ENCODE measurements around the gene DNTT.

Gene DNTT

DNA sequence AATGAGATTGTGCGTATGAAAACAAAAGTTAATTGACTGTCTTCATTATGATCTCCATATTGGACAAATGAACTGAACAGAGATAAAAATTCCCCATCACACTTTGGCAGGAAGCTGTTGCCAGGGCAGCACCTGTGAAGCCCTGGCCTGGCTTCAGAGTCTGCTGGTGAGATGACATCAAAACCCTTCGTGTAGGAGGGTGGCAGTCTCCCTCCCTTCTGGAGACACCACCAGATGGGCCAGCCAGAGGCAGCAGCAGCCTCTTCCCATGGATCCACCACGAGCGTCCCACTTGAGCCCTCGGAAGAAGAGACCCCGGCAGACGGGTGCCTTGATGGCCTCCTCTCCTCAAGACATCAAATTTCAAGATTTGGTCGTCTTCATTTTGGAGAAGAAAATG, at the start of gene DNTT:
Gene DNTT (plus strand): TSS at position 205 of the 400 bp plus-strand sequence. CDS start 64 bp downstream, at position 269.
- no peaks in the 10 kb centered on the region for H3K36me3 ChIP-seq (ENCODE audit: insufficient read depth, low read length)
- H3K27me3 ChIP-seq (ENCODE audit: control insufficient read depth in 1 of 2, insufficient read depth in 2 of 2, low read length in 2 of 2): no peaks in the 10 kb centered on the region
- no peaks in the 10 kb centered on the region for H3K9me3 ChIP-seq (ENCODE audit: low read length)
- H3K27ac ChIP-seq (ENCODE audit: low read depth, low read length): no peak within 1 kb of the TSS
- H3K4me1 ChIP-seq (ENCODE audit: insufficient read depth, low read length): peaks cover 12% of the 10 kb centered on the region
- H3K4me3 ChIP-seq (ENCODE audit: low read depth in 1 of 2, low read length in 2 of 2): no peak within 1 kb of the TSS
- H3K9ac ChIP-seq (ENCODE audit: low read length): no peak within 1 kb of the TSS

DNA sequence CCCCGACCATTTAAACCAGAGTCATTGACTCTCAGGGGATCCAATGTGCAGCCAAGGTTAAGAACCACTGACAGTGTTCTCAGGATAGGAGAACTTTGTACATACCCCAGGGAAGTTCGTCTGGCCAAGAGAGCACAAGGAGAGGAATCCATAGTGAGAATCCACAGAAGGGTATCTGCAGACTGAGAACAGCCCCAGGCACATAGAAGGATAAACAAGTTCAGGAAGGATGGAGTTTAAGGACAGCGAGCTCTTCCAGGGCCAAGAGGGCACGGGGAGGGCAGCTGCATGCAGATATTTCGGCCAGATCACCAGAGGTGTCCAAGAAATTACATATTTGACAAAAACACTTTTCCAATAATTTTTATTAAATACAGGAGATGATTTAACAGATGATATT, 49.3 kb upstream of the DNTT start:
- H3K27ac ChIP-seq (ENCODE audit: low read depth, low read length): no peak overlapping the region
- no peak overlapping the region for H3K4me3 ChIP-seq (ENCODE audit: low read depth in 1 of 2, low read length in 2 of 2)
- no peaks in the 10 kb centered on the region for H3K4me1 ChIP-seq (ENCODE audit: insufficient read depth, low read length)
- H3K36me3 ChIP-seq (ENCODE audit: insufficient read depth, low read length): no peaks in the 10 kb centered on the region
- no peaks in the 10 kb centered on the region for H3K9me3 ChIP-seq (ENCODE audit: low read length)
- no peak overlapping the region for H3K9ac ChIP-seq (ENCODE audit: low read length)
- H3K27me3 ChIP-seq (ENCODE audit: control insufficient read depth in 1 of 2, insufficient read depth in 2 of 2, low read length in 2 of 2): no peaks in the 10 kb centered on the region

DNA sequence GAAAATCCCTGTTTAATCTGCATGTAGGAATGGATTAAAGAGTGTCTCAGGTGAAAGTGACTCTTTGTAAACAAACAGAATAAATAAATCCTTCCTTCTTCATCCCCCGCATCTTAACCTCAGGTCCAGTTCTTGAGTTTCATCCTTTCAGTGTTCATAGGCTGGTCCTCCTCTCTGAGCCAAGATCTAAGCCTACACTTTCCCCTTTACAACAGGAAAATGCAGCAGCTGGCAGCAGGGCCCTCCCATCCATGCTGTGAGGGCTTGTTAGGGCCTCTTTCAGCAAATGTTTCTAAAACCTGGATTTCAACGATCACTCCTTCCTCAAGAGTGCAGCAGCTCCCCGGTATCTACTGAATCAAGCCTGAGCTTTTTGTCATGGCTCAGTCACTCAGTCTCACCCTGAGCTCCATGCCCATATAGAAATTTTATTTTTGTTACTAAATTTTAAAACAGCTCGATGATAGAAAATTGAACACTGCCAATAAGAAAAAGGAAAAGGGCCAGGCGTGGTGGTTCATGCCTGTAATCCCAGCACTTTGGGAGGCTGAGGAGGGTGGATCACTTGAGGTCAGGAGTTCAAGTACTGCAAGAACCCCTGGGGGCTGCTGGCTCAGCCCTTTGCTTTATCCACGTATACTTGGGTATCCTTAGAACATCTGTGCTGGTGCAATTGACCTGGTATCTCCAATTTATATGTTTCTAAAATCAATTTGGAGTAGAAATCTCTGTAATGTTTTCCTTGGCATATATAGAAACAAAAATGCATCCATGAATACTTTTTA, 48.5 kb upstream of the DNTT start:
- no peaks in the 10 kb centered on the region for H3K36me3 ChIP-seq (ENCODE audit: insufficient read depth, low read length)
- no peak overlapping the region for H3K9ac ChIP-seq (ENCODE audit: low read length)
- no peak overlapping the region for H3K27ac ChIP-seq (ENCODE audit: low read depth, low read length)
- H3K4me3 ChIP-seq (ENCODE audit: low read depth in 1 of 2, low read length in 2 of 2): no peak overlapping the region
- no peaks in the 10 kb centered on the region for H3K27me3 ChIP-seq (ENCODE audit: control insufficient read depth in 1 of 2, insufficient read depth in 2 of 2, low read length in 2 of 2)
- H3K9me3 ChIP-seq (ENCODE audit: low read length): no peaks in the 10 kb centered on the region
- H3K4me1 ChIP-seq (ENCODE audit: insufficient read depth, low read length): no peaks in the 10 kb centered on the region

DNA sequence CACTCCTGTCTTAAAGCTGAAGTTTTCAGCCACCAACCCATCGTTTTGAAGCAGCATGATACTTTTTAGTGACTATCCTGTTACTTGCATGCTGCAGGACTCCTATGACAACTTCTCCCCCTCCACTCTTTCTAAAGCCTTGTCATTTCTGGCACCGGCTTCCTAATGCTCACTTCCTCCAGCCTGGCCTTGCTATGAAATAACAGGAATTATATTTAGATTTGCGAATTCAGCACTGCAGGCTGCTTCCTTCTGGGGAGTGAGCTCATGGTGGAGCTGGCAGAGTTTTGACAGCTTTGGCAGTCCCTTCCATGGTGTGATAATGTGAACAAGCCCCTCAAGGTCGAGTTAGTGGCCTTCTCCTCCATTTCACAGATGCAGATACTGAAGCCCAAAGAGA, 46.3 kb upstream of the DNTT start:
- Histone ChIP-seq H3K4me1 (ENCODE audit: insufficient read depth, low read length) (no peaks in the 10 kb centered on the region), H3K27ac (ENCODE audit: low read depth, low read length) (no peak overlapping the region), H3K4me3 (ENCODE audit: low read depth in 1 of 2, low read length in 2 of 2) (no peak overlapping the region), H3K9me3 (ENCODE audit: low read length) (no peaks in the 10 kb centered on the region), H3K27me3 (ENCODE audit: control insufficient read depth in 1 of 2, insufficient read depth in 2 of 2, low read length in 2 of 2) (no peaks in the 10 kb centered on the region), H3K9ac (ENCODE audit: low read length) (no peak overlapping the region), H3K36me3 (ENCODE audit: insufficient read depth, low read length) (no peaks in the 10 kb centered on the region)

DNA sequence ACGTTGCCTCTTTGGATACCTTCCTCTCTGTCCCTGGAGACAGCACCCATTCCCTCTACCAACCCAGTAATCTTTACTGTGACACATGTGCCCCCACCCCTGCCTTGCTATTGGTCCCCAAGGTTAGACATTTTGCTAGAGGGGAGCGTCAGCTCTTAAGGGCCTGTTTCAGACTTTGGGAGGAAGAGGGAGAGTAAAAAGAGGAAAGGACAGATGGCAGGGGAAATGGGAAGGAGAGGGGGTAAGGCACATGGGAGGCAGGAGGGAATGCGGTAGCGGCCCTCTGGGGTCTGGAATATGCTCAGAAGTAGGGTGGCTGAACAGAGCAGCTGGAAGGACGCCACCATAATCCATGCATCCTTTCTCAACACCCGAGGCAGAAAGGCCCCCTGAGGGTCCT, 45.1 kb upstream of the DNTT start:
- Histone ChIP-seq H3K9me3 (ENCODE audit: low read length) (no peaks in the 10 kb centered on the region), H3K4me3 (ENCODE audit: low read depth in 1 of 2, low read length in 2 of 2) (no peak overlapping the region), H3K4me1 (ENCODE audit: insufficient read depth, low read length) (no peaks in the 10 kb centered on the region), H3K27me3 (ENCODE audit: control insufficient read depth in 1 of 2, insufficient read depth in 2 of 2, low read length in 2 of 2) (no peaks in the 10 kb centered on the region), H3K36me3 (ENCODE audit: insufficient read depth, low read length) (no peaks in the 10 kb centered on the region), H3K9ac (ENCODE audit: low read length) (no peak overlapping the region), H3K27ac (ENCODE audit: low read depth, low read length) (no peak overlapping the region)

DNA sequence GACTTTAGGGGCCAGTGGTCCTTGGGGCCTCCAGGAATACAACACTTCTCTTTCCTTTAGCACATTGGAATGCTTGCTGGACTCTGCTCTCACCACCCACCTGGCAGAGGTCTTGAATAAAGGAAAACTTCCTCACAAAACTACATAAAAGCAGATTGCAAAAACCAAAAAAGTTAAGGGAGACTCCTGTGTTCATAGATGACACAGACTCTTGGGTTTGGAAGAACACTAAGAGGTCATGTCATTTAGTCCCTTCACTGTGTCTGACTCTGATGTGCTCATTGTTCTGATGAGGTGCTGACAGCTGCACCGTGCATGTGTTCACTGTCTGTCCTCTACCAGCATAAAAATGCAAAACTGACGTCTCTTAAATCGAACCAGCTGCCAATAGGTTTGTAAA, 44.2 kb upstream of the DNTT start:
- Histone ChIP-seq H3K9me3 (ENCODE audit: low read length) (no peaks in the 10 kb centered on the region), H3K27ac (ENCODE audit: low read depth, low read length) (no peak overlapping the region), H3K9ac (ENCODE audit: low read length) (no peak overlapping the region)

DNA sequence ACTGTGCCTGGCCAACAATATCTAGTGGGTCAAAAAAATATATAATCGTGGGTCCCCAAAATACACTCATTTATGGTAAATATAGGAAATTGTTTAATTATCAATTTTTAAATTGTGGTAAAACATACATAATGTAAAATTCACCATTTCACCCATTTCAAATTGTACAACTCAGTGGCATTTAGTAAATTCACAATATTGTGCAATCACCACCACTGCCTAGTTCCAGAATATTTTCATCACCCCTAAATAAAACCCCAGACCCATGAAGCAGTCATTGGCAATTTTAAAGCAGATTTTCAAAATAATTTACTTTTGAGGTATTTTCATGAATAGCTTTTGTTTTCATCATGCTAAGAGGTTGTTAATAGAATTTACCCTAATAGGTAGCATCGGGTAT, 43.1 kb upstream of the DNTT start:
- no peak overlapping the region for H3K9ac ChIP-seq (ENCODE audit: low read length)

More for the DNA sequence above, 44.2 kb upstream of the DNTT start:
- Histone ChIP-seq H3K4me1 (ENCODE audit: insufficient read depth, low read length) (no peaks in the 10 kb centered on the region), H3K4me3 (ENCODE audit: low read depth in 1 of 2, low read length in 2 of 2) (no peak overlapping the region), H3K27me3 (ENCODE audit: control insufficient read depth in 1 of 2, insufficient read depth in 2 of 2, low read length in 2 of 2) (no peaks in the 10 kb centered on the region), H3K36me3 (ENCODE audit: insufficient read depth, low read length) (no peaks in the 10 kb centered on the region)

DNA sequence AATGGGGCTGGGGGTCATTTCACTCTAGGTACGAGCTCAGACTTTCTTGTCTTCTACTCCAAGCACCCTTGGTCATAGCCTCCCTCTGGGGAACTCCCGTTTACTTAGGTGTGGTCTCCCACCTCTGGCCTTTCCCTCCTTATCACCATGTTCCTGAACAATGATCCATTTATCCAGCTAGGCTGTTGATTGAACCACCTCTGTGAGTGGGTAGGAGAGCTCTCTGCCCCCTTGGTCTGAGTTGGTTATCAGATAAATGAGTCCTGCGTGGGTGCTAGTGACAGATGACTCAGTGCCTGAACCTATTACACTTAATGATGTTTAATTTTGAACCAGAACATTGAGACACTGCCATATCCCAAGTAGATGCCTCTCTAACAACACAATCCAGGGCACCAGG, 42.3 kb upstream of the DNTT start:
- no peak overlapping the region for H3K4me3 ChIP-seq (ENCODE audit: low read depth in 1 of 2, low read length in 2 of 2)
- no peaks in the 10 kb centered on the region for H3K36me3 ChIP-seq (ENCODE audit: insufficient read depth, low read length)
- H3K27ac ChIP-seq (ENCODE audit: low read depth, low read length): no peak overlapping the region
- no peak overlapping the region for H3K9ac ChIP-seq (ENCODE audit: low read length)
- no peaks in the 10 kb centered on the region for H3K27me3 ChIP-seq (ENCODE audit: control insufficient read depth in 1 of 2, insufficient read depth in 2 of 2, low read length in 2 of 2)
- no peaks in the 10 kb centered on the region for H3K4me1 ChIP-seq (ENCODE audit: insufficient read depth, low read length)
- H3K9me3 ChIP-seq (ENCODE audit: low read length): no peaks in the 10 kb centered on the region

More for the DNA sequence above, 43.1 kb upstream of the DNTT start:
- no peaks in the 10 kb centered on the region for H3K9me3 ChIP-seq (ENCODE audit: low read length)
- no peaks in the 10 kb centered on the region for H3K4me1 ChIP-seq (ENCODE audit: insufficient read depth, low read length)
- H3K36me3 ChIP-seq (ENCODE audit: insufficient read depth, low read length): no peaks in the 10 kb centered on the region
- no peak overlapping the region for H3K4me3 ChIP-seq (ENCODE audit: low read depth in 1 of 2, low read length in 2 of 2)
- no peaks in the 10 kb centered on the region for H3K27me3 ChIP-seq (ENCODE audit: control insufficient read depth in 1 of 2, insufficient read depth in 2 of 2, low read length in 2 of 2)
- H3K27ac ChIP-seq (ENCODE audit: low read depth, low read length): no peak overlapping the region

DNA sequence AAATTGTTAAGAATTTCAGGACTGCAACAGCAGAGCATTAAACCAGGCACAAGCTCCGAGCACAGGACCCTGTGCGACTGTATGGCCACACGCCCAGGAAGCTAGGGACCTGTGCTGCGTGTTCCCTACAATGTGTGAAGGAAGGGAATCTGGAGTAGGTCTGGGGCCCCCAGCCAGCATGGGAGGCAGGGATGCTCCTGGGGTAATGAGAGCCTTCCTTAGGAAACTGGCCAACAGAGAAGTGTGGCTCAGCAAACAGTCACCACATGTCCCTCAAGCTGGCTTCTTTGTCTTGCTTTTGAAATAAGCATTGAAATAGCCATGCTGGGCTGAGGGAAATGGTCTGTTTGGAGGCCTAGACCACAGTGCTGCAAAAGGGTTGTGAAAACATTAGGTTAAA, 41.1 kb upstream of the DNTT start:
- H3K36me3 ChIP-seq (ENCODE audit: insufficient read depth, low read length): no peaks in the 10 kb centered on the region
- no peak overlapping the region for H3K4me3 ChIP-seq (ENCODE audit: low read depth in 1 of 2, low read length in 2 of 2)
- no peaks in the 10 kb centered on the region for H3K9me3 ChIP-seq (ENCODE audit: low read length)
- H3K27ac ChIP-seq (ENCODE audit: low read depth, low read length): no peak overlapping the region
- H3K27me3 ChIP-seq (ENCODE audit: control insufficient read depth in 1 of 2, insufficient read depth in 2 of 2, low read length in 2 of 2): no peaks in the 10 kb centered on the region
- no peaks in the 10 kb centered on the region for H3K4me1 ChIP-seq (ENCODE audit: insufficient read depth, low read length)
- H3K9ac ChIP-seq (ENCODE audit: low read length): no peak overlapping the region

DNA sequence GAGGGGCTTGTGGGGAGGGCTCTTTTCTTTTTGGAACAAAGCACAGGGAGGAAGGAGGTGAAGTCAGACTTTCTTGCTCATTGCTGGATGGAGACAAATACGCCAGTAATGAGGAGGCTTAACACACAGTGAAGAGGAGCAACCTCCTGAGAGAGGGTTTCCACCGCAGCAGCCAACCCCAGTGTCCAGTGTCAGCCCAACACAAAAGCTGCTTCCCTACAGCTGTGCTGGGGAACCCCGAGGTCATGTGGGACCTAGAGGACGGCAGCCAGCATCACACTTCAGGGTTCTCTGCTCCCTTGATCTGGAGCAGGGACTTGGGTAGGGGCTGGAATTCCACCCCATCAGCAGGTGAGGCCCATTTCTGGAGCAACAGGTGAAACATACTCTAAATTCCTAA, 40.6 kb upstream of the DNTT start:
- Histone ChIP-seq H3K9me3 (ENCODE audit: low read length) (no peaks in the 10 kb centered on the region), H3K9ac (ENCODE audit: low read length) (no peak overlapping the region), H3K27ac (ENCODE audit: low read depth, low read length) (no peak overlapping the region), H3K4me3 (ENCODE audit: low read depth in 1 of 2, low read length in 2 of 2) (no peak overlapping the region), H3K36me3 (ENCODE audit: insufficient read depth, low read length) (no peaks in the 10 kb centered on the region), H3K4me1 (ENCODE audit: insufficient read depth, low read length) (no peaks in the 10 kb centered on the region), H3K27me3 (ENCODE audit: control insufficient read depth in 1 of 2, insufficient read depth in 2 of 2, low read length in 2 of 2) (no peaks in the 10 kb centered on the region)

DNA sequence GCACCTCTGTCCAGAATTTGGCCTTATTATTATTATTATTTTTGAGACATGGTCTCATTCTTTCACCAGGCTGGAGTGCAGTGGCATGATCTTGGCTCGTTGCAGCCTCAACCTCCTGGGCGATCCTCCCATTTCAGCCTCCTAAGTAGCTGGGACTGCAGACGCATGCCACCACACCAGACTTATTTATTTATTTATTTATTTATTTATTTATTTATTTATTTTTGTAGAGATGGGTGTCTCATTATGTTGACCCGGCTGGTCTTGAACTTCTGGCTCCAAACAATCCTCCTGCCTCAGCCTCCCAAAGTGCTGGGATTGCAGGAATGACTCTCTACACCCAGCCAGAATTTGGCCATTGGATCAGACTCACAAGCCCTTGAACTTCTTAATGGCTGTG, 39.3 kb upstream of the DNTT start:
- Histone ChIP-seq H3K36me3 (ENCODE audit: insufficient read depth, low read length) (no peaks in the 10 kb centered on the region), H3K4me3 (ENCODE audit: low read depth in 1 of 2, low read length in 2 of 2) (no peak overlapping the region), H3K4me1 (ENCODE audit: insufficient read depth, low read length) (no peaks in the 10 kb centered on the region), H3K27ac (ENCODE audit: low read depth, low read length) (no peak overlapping the region), H3K9me3 (ENCODE audit: low read length) (no peaks in the 10 kb centered on the region), H3K9ac (ENCODE audit: low read length) (no peak overlapping the region), H3K27me3 (ENCODE audit: control insufficient read depth in 1 of 2, insufficient read depth in 2 of 2, low read length in 2 of 2) (no peaks in the 10 kb centered on the region)

DNA sequence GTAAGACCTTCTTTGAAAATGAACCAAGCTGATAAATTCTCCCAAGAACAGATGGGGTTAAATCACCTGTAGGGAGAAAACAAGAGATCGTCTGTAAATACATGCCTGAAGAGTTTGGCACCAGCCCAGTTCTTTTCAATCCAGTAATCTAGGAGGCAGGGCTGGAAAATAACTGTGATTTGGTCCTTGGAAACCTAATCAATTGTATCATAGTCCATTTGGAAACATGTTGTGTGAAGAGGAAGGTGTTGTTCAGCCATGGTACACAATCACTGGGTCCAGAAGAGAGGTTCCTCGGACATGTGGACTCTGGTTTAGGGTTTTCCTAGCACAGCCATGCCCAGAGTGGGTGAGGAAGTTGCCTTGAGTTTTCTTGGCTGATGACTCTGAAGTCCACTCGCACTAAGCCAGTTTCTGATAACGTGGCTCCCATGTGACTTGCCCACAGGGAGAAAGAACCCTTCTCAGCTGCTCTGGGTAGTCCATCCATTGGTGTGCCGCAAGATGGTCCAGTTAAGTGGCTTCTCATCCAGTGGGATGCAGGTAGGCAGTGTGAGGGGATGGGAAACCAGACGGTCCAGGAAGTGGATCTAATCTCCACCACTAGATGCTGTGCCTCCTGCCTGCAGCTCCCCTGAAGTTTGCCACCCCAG, 38.0 kb upstream of the DNTT start:
- Histone ChIP-seq H3K4me1 (ENCODE audit: insufficient read depth, low read length) (peaks cover 5% of the 10 kb centered on the region), H3K27me3 (ENCODE audit: control insufficient read depth in 1 of 2, insufficient read depth in 2 of 2, low read length in 2 of 2) (no peaks in the 10 kb centered on the region), H3K36me3 (ENCODE audit: insufficient read depth, low read length) (no peaks in the 10 kb centered on the region), H3K27ac (ENCODE audit: low read depth, low read length) (no peak overlapping the region), H3K9me3 (ENCODE audit: low read length) (no peaks in the 10 kb centered on the region), H3K4me3 (ENCODE audit: low read depth in 1 of 2, low read length in 2 of 2) (no peak overlapping the region), H3K9ac (ENCODE audit: low read length) (no peak overlapping the region)

Measured in muscle layer of colon (tissue), 2 donors.